Stimulated activated CD4-positive, alpha-beta T cell treated with anti-CD3 and anti-CD28 coated beads, Interleukin-2, amount 100 ng/mL, for 24 hours (primary cell): ENCODE data around the gene WDR86.
A peak's percentile ranks its signal among the peaks of the same experiment; 100 is the strongest.

Experiments
- DNase-seq, 2 donors: peaks; one replicate each; pipeline ENCODE4 v3.0.0-alpha.2; 2020

WDR86 gene

DNA sequence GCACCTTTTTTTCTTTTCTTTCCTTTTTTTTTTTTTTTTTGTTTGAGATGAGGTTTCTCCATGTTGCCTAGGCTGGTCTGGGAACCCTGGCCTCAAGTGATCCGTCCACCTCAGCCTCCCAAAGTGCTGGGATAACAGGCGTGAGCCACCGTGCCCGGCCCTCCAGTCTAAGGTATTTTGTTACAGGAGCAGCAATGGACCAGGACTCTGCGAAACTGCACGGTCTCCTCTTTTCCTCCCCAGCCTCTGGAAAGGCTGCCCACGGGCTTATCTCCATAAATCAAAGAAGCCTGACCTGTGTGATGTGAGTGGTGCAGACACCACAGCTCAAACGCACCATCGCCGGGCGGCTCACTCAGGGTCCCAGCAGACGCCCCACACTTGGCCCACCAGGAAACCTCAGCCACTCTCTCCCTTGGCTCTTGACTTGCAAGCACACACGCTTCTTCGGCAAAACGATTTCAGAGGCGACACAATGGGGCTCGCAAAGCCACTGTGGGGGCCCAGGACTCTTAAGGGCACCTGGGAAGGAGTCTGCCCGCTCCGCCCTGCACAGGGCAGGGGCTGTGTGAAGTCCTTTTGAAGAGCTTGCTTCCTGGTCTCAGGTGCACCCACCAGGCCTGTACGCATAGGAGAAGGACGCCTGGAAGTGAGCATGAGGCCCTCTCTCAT is 20.6 kb downstream of the WDR86 start:
- no peak for DNase-seq

DNA sequence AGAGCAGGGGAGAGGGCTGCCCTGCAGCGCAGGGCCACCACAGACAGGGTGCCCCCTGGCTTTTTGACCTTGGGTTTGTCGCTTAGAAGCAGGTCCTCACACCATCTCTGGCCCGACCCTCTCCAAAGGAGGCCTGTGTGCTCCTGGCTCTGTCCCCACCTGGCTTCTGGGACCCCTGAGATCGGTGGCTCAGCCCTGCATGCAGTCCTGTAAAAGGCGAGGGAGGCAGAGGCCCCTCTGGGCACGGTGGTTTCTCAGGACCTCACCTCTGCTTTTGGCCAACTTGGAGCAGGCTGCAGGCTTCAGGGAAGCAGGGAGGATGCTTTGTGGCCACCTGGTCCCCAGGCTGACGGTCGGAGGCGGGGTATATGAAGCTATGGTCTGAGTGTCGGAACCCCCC is 21.4 kb downstream of the WDR86 start:
- no peak for DNase-seq

DNA sequence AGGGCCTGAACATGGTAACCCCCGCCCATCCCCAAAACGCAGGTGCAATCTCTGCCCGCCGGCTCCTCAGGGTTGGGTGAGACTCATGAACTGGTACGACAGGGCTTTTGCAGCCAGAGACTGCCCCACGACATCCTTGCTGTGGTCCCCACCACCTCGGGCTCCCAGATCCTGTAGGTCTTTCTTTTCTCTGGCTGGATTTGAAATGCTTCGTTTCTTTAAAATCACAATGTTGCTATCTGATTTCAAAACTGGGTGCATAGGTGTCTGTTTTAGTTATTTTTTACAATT is 21.9 kb downstream of the WDR86 start:
- DNase-seq: no peak

DNA sequence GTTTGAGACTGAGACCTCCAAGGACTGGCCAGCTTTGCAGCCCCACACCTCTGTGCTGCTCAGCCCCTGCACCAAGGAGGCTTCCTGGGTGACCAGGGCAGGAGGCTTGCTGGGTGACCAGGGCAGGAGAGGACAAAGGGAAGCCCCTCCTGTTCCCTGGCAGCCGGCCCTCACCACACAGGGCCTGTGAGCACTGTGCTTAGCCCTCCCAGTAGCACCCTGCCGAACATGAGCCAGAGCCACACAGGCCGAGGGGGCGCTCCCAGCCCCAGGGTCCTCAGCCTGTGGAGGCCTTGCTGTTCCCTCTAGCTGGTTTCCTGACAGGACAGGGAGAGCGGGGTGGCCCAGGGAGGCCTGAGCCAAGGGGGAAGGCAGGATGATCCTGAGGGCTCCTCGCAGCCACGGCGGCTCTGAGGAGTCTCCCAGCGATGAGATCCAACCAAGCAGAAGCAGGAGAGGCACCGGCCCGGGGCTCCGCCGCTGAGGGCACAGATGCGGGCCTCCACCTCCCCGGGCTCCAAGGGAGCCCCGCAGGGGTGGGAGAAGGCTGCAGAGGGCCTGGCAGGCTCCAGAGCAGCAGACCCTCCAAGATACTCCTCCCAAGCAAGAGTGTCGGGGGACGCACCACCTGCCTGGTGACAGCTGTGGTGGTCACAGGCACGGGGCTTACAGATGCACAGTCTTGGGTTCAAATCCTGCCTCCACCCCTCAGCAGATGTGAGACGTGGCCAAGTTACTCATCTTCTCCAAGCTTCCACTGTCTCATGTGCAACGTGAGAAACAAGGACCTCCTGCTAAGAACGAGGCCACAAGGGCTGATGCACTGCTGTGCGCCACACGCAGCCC is 22.5 kb downstream of the WDR86 start:
- DNase-seq: no peak

DNA sequence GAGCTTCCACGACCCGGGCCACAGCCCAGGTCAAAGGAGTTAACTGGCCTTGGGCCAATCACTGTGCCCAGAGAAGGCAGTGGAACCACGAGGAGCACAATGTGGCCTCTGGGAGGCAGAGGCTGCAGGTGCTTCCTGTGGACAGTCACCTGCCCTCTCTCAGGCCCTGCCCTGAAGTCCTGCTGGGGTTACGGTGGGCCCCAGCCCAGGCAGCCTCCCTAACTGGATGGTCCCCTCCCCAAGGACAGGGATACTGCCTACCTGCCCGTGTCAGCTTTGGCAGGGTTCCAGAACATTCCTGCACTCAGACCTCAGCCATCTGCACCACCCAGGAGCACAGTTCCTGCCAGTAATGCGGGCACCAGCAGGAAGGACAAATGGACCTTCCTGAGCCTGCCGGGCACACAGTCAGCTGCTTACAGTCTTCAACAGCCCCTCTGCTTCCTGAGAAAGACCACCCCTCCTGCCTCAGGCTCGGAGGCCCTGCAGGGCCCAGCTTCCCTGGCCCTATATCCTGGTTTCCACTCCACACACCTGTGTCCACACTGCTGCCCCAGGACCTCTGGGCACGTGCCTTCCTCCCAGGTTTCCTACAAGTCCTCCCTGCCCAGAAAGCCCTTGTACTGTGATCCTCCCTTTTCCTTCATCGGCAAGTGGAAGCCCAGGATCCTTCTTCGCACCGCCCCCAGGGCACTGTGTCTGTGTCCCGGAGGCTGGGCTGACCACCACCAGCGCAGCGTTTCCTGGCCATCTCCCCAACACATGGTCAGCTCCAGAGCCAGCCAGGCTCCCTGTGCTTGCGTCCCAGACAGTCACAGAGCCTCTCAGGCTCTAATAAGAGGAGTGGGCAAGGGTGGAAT is 23.3 kb downstream of the WDR86 start:
- no peak for DNase-seq

DNA sequence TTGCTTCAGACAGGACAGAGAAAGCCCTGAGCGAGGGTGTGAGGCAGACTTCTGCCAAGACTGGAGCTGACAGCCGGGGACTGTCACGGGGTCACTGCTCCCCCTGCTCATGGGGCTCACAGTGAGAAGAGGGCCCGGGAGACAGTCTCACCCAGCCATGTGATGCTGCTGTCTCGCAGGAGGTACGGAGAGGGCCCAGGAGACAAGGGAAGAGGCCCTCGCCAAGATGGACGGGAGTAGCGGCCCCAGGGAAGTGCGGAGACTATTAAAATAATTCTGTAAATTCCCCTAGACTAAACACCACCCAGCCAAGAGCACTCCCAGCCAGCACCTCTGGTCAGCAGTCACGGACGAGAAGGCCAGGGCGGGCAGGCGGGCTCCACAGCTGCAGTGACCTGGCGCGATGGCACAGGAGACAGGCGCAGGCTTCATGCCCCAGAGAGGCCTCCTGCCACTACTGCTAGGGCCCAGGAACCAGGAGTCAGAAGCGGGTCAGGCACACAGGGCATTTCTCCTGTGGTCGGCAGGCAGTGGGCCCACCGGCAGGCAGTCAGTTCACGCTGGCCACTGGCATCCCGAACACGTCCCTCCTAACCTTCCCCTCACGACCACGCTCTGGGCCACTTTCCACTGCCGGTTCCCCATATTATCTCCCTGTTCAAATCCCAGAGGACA is 24.1 kb downstream of the WDR86 start:
- DNase-seq: no peak

DNA sequence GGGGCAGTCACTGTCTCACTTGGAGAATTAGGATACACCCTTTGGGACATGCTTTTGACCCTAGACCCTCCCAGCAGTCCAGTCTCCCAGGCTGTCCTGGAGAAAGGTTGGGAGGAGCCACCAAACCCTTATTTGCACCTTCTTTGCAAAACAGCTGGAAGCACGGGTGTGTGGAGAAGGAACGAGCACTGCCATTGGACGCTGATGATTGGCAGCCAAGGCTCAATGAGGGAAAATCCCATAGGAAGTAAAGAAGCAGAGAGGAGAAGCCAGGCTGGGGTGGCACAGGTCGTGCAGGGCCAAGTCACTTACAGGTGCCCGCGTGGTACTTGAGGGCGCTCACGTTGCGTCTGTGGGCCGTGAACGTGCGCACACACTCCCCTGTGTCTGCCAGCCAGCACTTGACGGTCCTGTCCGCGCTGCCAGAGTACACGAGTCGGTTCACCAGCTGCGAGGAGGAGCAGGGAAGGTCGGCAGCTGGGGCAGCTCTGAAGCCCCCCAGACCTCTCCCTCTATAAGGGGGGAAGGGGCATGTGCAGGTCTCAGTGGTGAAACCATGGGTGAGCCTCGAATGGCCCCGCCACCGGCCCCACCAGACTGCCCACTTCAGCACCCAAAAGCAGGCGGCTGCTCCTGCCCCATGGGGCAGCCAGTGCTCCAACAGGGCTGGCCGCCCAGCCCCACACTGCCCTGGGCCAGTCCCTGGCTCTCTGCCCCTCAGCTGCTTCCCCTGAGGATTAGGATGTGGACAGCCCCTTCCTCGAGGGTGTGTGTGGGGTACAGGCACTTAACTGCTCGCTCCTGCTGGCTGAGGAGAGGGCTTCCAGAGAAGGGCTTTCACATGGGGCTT is 24.8 kb downstream of the WDR86 start:
- DNase-seq: no peak

DNA sequence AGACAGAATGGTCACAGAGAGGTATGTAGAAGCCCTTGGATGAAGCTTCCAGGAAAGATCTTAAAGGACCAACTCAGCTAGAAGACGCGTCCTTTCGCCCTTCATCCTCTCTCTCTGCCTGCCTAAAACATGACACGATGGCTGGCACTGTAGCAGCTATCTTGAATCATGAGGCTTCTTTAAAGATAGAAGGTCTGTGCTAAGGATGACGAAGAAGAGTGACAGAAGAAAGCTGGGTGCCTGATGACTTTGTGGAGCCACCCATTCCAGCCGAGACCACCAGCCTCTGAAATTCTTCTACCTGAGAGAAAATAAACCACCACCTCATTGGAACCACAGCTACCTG is 25.5 kb downstream of the WDR86 start:
- no peak for DNase-seq

DNA sequence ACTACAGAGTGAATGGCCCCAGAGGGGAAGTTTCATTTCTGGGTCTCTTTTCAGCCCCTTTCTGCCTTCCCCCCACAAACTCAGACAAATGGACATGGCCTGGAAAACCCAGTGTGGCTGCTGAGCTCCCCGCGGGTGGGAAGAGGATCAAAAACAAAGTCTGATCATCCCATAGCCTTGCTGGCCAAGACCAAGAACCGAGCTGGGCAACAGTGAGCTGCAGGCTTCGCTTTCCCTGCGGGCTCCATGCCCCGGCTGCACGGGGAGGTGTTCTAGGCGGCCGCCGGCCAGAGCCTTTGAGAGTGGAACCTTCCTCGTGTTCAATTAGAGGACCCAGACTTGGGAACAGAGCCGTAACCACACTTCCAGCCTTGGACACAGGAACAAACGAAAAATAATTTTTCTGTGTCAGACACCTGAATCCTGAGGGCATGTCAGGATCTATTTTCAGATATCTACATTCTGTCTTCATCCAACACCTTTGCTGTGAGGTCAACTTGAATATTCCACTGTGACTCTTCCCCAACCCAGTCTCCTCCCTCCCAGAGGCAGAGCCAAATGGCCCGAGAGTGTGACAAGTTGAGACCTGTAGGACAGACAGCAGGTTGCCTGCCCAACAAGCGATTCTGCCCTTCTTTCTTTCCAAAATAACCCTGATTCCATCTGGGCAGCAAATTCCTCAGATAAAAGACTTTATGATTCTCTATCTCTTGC is 26.0 kb downstream of the WDR86 start:
- DNase-seq: no peak

DNA sequence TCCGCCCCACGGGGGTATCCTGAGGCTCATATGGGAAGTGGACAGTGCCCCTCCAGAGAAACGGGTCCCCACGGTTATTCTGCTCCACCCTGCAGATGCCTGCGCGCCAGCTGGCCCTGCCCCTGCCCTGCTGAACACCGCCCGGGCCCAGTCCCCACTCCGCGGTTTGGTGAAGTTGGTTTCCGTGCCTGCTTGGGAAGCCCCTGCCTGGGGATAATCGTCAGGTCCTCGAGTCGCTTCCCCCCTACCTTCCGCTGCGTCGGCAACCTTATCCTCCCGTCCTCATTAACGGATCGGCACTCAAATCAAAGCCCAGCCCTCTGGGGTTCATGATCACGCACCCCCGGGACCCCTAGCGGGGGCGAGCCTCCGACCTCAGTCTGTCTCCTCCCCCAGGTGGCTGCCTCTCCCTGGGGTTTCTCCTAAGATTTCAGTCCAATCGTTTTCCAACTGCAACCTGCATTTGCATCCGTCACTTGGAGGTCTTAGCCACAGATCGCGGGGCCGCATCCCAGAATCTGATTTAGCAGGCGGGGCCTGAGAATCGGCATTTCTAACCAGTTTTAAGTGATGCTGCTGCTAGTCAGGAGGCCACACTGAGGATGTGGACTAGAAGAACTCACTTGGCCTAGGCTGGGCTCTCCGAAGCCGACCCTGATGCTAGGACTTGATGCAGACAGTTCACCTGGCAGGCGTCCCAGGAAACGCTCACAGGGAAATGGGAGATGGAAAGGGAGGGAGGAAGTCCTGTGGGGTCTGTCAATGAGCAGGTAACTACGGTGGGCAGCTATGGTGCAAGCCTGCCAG is 27.6 kb downstream of the WDR86 start:
- DNase-seq: peak in 1 of 2 donors; percentile 22

DNA sequence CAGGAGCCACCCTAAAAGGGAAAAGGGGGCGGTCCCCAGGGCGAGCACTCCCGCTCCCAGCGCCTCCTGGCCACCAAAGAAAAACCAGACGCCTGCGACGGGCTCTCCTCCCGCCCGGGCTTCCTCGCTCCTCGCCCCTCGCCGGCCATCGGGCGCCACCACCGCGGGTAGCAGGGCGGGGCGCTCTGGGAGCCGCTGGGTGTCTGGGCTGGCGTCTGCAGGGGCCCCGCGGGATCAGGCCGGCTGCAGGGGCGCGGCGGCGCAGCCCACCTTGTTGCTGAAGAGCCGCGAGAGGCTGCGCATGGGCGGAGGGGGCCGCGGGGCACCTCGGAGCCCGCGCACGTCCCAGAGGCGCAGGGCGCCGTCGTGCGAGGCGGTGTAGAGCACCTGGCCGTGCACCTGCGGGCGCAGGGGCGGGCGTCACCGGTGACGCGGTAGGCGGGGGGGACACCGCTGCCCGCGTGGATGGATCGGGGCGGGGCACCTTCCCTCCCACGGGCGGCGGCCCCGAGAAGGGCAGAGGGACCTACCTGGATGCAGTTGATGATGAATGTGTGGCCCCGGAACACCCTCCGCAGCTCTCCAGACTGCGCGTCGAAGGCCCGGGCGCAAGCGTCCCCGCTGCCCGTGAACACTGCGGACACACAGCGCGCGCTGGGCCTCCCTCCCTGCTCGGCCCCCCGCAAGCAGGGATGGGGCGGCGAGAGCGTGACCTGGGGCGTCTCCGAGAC is 28.3 kb downstream of the WDR86 start:
- peak; percentile 24 to 36 for DNase-seq

DNA sequence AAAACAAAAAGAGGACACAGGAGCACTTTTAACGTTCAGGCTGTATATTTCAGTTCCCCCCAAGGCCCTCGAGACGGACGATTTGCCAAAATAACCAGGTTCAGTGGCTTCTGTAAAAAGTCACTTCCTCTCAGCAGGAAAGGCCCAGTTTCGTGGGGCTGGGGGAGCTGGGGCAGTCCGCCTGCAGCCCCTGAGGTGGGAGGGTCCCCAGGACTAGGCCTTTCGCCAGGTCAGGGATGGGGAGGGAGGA is 28.8 kb downstream of the WDR86 start:
- no peak for DNase-seq

DNA sequence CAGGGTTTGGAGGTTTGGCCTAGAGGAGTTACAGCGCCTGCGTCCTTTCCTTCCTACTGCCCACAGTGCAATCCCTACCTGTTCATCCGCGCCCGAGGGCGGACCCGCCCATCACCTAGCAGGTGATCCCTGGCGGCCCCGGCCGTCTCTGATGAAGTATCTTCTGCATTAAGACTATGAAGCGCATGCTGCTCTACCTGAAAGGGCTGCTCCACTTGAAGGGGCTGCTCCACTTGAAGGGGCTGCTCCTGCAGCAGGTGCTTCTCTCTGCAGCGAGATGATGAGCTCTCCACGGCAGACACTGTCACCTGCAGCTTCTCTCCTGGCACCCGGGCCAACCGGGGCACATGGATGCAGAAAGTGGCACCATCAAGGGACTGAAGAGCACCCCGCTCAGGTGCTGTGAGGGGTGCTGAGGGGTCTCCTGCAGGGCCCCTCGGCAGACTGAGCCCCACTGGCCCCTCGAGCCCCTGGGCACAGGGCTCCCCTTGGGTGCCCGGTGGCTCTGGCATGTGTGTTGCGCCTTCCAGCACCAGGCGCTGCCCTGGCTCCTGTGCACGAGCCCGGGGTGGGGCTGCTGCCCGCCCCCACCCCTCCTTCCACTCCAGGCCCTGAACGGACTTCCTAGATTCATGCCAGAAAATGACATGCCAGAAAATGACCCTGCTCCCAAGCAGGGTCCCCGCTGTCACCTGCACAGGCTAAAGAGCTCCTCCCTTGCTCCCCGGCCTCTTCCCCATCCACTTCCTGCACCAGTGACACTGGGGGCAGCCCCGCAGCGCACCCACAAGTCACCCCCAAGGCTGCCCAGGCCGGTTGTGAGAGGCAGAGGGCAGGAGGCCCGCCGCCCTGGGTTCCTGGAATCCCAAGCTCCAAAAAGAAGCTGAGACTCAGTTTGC is 29.4 kb downstream of the WDR86 start:
- no peak for DNase-seq

DNA sequence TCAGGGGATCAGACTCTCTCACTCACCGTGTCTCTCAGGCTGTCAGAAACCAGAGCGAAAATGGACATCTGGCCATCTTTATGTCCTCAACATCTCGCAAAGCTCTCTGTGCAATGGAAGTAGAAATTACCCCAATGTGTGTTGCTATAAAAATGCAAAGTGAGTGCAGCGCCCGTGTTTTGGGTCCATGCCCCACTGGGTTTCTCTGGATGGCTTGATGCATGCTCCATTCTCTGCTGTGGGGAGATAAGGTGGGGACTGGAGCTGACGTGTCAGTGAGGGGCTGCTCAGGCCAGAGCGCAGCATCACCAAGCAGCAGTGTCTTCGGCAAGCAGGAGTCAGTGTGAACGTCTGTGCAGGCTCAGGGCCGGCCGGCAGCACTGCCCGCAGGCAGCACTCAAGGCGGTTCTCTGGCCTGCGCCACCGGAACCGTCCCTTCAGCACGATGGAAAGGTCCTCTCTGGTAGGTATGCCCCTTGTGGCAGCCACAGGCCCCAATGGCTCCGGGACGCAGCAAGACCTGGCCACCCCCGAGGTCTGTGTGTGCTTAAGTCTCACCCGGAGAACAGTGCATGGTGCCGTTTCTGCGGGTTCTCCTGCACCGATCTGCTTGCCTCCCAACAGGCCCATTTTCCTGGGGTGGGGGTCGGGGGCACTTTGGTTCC is 30.2 kb downstream of the WDR86 start:
- no peak for DNase-seq

DNA sequence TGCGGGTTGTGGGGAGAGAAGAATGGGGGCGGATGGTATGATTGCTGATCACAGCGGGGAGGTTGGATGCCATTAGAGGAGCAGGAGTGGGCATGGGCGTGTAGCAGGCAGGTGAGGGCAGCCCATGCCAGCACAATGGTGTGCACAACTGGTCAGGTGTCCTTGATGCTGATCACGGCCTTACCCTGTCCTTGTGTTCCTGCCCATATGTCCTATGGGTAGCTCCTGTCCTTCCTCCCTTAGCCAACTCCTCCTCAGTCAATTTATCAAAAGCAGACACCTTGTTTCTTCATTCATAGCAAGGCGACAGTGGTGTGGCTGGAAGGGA is 30.7 kb downstream of the WDR86 start:
- no peak for DNase-seq

DNA sequence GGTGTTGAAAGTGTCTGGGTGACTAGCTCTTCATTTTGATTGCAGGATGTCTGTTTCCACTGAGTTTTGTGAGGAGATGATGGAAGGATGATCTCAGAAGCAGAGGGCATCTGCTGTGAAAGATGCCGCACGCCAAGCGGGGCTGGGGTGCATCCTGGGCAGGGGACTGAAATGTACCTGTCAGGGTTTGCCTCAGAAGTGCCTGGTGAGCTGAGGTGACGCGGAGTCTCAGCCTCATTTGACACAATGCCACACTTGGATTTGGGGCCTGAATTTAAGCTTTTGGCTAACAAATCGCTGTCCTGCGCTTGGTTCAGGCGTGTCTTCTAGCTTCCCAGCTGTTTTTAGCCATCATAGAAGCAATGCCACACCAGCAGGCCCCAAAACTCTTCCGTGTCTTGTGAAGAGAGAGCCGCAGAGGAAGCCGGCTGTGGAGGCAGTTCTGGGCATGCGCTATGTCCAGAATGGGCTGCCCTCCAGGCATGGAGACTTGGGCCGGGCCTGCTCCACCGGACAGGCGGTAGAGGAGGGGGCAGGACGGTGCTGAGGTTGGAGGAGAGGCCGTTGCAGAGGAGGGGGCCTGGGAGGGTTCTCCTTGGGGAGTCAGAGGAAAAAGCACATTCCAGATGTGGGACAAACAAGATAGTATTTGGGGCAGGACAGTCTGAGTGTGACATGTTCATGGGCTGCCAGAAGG is 31.2 kb downstream of the WDR86 start:
- no peak for DNase-seq

DNA sequence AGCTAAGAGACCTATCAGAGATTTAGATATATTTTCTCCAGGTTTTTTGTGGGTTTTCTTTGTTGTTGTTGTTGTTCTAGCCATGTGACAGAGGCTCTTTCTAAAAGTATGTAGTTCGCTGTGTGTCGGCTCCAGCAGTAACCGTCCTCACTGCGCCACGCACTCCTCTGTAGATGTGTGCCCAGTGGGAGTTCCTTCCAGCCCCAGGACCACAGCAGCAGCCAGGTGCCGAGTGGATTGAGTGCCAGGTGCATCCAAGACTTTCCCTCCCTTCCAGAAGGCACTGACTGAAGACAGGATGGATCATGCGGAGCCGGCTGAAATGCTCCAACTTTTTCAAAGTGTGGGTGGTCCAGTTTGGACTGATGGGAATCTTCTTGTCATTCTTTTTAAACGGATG is 31.8 kb downstream of the WDR86 start:
- DNase-seq: no peak

DNA sequence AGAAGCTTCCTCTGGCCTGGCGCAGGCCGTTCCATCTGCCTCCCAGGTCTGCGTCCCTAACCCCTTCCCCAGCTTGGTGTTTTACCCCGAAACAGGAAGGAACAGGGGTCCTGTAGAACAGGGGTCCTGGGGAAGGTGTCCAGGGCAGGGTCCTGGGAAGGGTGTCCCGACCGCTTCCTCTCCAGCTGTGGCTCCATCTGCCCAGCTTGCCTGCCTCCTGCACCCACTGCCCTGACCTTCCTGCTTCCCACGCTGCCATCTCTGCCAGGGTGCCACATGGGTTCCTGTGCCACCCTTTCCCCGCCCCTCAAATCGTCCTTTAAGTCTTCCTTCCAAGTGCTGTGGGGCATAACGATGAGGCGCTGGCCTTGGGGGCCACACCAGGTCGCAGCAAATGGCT is 32.4 kb downstream of the WDR86 start:
- DNase-seq: no peak
